Heart left ventricle (tissue), 13 donors: ENCODE measurements around the gene TGFB2.

ENCODE experiments used
- CTCF ChIP-seq, 12 donors: fragments of 200-600 bp; sonication (generic) in 4 of 12; IDR thresholded peaks; one replicate each; pipeline versions ENCODE4 v1.5.0 to v1.8.0; 2018 to 2022; ENCODE audit warnings: antibody characterized with exemption in 12 of 12, mild to moderate bottlenecking in 5 of 12
- POLR2A ChIP-seq, 2 donors: fragments of 450-650 bp; IDR thresholded peaks; one replicate each; pipeline ENCODE4 v1.6.1; 2017; ENCODE audit warnings: antibody characterized with exemption in 2 of 2, mild to moderate bottlenecking in 2 of 2, moderate library complexity in 2 of 2
- donor health status: ischemic (EF 13 %, LVEDD 7.1; RV severe dilation, severe dysfunction).
- donor health status: DM: no; HTN: yes; CAD: no.
- donor health status: DM: no; HTN: no; CAD: no.
- donor health status: ischemic (EF 25% LVEDD 6.9; RV normal size, moderate dysfunction).
- donor health status: ischemic (EF 25% LVEDD 5.7; RV mildly dilated, moderate dysfunction).
- donor health status: ischemic (EF 35%, LVEDD 5.7; RV mildly dilated, moderate dysfunction).
- donor health status: nonischemic (EF 11% LVEDD 7.7; RV severe dilation, severe dysfunction).
- donor health status: DM: yes; HTN: yes; CAD: no.
- donor health status: PGD.
- donor health status: ischemic (EF 29% LVEDD 5.4; RV normal size, mild dysfunction).
- donor health status: nonischemic (EF 23%, LVEDD 6.1; RV moderate dilation, normal function).

- TF ChIP-seq CTCF (IDR thresholded peaks at IDR 0.05) (no peak), POLR2A (IDR thresholded peaks at IDR 0.05) (no peak)
These were observed 3.8 kb upstream of the TGFB2 start for GRCh38 chr1:218341325-218341724.
